GM19468 (cell line): Measurements from ENCODE around the gene CNTNAP4.

ENCODE experiments used
- ATAC-seq: cut with Tn5 transposase; IDR thresholded peaks from one replicate; pipeline ENCODE4 v1.9.1; 2021; ENCODE audit warnings: mild to moderate bottlenecking, moderate library complexity, moderate number of reproducible peaks; ENCODE audit not compliant: unreplicated experiment; ENCODE audit errors: extremely low read depth

Gene CNTNAP4

GRCh38 chr16:76483307-76483909 lies 206.2 kb downstream of the CNTNAP4 start:
- ATAC-seq: no peak

DNA sequence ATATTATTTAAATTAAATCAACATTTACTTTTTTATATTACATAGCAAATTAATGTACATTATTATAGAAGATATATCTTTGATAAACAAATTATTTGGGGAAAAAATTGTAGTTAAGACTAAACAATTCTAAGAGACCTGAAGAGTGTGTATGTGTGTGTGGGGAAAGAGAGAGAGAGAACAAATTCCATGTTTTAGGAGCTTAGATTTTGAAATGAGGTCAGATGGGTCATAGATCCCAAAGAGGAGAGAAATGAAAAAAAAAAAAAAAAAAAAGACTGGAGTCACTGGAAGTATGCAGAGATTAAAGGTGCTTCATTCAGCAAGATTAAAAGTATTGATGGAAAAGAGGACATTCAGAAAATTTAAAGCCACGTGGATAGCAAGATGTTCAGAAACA lies 206.8 kb downstream of the CNTNAP4 start:
- no peak for ATAC-seq

DNA sequence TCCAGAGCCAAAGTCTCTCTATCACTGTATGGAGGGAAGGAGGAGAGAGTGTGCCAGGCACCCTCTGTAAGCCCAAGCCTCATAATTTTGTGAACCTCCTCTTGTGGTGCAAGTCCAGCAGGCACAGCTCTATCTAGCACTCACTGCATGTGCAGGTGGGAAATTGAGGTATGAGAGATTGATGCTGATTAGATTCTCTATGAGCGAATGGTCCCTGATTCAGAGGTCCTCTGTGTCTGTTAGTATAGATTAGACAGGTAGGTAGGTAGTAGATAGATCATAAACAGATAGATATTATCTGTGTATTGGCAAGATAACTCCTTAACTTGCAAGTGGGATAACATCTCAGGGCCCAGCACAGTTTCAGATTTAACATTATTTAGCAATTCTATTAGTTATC lies 209.5 kb downstream of the CNTNAP4 start:
- ATAC-seq: no peak

DNA sequence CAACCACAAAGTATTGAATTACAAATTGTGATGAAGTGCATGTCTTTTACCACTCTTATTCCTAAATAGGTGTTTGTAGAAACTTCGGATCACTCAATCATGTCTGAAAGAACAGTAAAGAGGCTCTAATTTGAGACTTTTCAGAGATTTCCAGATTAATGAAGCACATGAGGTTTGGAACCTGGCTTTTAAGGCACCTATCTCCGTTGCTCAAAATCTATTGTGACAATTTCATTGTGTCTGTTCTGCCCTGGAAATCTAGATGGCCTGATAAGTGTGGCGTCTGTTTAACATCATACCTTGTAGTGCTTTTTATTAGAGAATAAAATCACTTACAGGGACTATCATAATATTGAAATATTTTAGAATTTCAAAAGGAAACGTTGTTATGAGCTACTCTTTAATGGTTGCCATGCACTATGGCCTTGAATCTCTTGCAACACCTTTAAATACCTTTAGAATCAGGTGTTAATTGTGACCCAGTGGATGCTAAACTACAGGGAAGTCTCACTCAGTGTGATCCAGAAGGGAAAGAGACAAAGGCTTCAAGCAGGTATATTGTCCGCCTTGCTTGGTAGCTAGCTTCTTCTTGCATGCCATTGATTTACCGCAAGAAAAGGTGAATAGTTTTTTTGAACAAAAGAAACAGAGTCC lies 210.3 kb downstream of the CNTNAP4 start:
- no peak for ATAC-seq

DNA sequence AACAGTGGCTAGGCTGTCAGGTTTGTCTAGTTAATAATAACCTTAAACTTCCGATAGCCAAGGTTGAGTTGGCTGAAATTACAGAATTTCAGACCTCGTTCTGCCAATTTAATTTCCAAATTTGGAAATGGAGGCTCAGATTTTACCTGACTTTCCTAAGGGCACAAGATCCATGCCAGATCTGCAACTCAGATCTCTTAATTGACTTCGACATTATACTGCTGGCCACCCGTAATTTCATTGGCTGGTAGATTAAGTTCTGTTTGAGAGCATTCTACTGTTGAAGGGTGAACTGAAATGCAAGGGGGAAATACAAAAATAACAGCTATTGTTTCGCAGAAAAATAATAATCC lies 210.8 kb downstream of the CNTNAP4 start:
- no peak for ATAC-seq

DNA sequence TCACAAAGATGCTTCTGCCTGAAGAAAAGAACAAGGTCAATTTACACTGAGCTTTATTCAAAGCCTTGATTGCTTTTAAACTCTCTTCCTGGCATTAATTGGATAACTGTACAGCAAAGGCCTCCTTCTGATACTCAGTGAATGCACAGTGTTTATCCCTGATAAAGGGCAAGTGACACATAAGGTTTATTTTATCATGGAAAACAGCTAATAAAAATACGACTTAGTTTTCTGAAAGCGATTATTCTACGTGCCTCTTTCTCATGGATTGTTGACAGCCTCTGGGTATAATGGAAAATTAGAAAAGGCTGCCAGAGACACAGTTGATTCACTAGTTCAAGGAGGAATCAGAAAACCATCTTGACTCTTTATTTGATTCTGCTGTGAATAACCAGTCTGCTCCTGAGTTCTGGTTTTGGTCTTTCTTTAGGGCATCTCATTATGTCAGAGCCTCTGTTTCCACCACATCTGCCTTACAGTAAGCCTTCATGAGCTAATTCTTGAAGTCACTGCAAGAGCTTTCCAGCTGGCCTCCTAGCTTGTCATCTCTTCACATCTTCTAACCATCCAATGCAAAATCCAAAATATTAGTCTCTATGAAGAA lies 212.9 kb downstream of the CNTNAP4 start:
- ATAC-seq: no peak

GRCh38 chr16:76500006-76500405 lies 222.8 kb downstream of the CNTNAP4 start:
- ATAC-seq: no peak

DNA sequence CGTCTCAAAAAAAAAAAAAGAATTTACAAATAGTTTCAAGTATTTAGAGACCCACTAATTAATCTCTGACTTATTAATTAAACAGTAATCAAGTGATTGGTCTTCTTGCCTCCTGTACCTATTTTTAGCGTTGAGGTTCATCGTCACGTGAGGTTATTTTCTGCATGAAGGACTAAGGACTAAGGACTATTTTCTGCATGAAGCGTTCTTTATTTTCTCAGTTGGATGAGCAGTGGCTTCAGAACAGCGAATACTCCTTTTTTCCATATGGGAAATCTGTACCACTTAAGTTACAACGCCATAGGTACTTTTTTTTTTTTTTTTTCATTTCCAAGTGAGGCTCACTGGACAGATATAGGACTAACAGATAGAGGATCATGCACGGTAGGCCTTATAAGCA lies 224.9 kb downstream of the CNTNAP4 start:
- ATAC-seq: no peak

DNA sequence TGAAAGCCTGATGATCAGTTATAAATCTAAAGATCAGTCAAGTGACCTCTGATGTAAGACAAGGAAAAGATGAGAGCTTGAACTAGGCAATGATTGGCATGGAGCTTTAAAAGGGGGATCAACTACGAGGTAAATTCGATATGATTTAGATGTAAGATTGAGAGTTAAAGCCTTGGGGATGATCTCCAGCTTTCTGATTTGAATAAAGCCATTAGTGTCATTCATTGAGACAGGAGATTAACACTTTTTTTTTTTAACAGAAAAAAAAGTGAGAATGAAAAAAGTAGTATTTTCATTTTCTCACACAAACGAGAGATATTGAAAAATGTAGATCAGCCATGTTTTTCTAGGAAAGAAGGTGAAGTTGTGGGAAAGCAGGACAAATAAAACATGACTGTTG lies 225.4 kb downstream of the CNTNAP4 start:
- no peak for ATAC-seq

- ATAC-seq: no peak
Measured at GRCh38 chr16:76503091-76503490, 225.9 kb downstream of the CNTNAP4 start.

- ATAC-seq: no peak
Measured at GRCh38 chr16:76511203-76511602, 234.0 kb downstream of the CNTNAP4 start.

DNA sequence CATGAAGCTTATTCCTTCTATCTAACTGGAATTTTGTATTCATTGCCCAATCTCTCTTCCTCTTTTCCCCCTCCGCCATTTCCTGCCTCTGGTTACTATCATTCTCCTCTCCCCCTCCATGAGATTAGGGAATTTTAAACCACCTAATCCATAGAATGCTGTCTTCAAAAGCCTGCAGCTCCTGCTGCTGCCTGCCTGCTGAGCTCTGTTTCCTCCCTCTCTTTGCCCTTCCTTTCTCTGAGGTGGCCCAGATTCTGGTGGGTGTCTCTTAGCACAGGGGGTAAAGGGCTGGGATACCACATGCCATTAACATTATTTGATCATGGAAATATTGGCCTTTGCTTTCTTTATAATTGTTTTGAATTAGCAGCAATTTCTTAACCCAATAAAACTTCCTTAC lies 241.6 kb downstream of the CNTNAP4 start:
- ATAC-seq: no peak

DNA sequence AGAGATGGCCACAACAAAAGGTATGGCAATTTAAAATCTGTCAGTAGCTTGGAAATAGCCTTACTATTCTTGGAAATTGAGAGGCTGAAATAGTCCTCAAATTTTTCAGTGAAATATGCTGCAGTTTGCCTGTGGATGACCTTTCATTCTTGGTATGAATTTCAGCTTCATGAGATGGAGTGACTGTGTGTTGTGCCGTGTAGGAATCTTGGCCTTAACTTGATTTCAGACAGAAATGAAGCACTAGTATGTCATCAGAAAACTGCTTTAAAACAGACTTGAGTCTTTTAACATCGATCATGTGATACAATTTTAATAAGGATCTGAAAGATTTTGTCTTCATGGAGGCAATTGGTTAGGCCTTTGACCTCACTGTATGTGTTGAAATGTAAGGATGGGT lies 247.2 kb downstream of the CNTNAP4 start:
- ATAC-seq: no peak

- no peak for ATAC-seq
Measured at GRCh38 chr16:76524769-76525168, 247.6 kb downstream of the CNTNAP4 start.

- ATAC-seq: no peak
Measured at GRCh38 chr16:76527244-76527643, 250.0 kb downstream of the CNTNAP4 start.

DNA sequence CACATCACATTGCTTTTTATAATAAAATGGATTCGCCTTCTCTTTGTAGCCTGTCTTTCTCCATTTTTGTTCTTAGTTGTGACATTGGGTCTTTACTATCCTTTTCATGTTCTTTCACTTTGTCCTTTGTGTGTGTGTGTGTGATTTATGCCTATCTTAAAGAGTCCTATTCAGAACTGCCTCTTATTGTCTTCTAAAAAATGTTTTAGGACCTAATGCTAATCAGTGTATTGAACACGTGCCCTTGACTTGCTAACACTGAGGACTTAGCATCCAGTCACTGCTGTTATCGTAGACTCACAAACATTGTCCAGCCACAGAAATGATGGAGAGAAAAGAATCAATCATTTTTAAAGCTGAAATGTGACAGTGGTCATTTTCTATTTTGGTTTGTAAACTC lies 251.9 kb downstream of the CNTNAP4 start:
- ATAC-seq: no peak

DNA sequence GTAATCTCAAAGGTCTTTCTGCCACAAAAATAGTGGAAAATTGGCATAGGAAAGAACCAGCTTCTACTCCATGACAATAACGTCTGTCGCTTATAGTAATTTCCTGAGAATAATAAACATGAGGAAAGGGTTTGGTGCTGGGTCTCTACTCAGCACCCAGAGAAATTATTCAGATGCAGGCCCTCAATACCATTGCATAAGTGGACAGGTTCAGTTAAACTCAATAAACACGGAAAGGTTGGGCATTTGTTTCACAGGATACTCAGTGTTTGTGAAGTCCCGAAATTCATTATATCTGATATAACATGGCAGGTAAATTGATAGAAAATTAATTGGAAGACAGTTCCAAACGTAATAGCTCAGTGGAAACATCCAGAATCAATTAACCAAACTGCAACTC lies 254.0 kb downstream of the CNTNAP4 start:
- no peak for ATAC-seq

DNA sequence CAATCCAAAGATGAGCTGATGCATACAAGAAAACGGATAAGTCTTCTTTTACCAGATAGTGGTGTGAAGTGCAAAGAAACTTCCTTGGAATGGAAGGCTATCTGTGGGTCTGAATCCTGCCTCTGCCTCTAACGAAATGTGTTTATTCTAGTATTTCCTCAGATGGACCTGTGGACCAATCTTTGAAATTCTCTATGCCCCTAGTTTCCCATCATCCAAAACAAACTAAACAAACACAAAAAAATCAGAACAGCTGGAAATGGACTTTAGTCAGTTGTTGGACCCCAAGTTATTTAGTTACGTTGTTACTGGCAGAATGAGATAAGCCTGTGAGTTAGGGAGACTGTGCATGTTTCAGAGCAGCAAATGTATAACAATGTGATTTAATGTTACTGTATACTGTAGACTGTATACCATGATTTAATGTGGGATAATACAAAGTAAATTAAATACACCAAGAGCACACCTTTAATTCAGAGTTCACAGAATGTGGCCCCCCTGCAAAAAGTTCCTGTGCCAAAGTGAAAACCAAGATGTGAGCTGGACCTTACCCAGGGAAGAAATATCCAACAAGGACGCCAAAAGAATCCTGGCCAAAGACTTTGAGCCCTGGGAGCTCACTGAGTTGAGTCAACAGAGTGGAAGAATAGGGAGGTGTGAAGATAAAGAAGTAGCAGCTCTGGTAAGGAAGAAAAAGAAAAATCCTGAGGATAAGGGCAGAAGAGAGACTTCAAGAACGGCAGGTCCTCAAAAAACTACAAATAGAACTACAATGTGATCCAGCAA lies 255.2 kb downstream of the CNTNAP4 start:
- no peak for ATAC-seq

- no peak for ATAC-seq
Measured at GRCh38 chr16:76539609-76540008, 262.4 kb downstream of the CNTNAP4 start.

GRCh38 chr16:76541070-76541469 lies 263.9 kb downstream of the CNTNAP4 start:
- no peak for ATAC-seq

DNA sequence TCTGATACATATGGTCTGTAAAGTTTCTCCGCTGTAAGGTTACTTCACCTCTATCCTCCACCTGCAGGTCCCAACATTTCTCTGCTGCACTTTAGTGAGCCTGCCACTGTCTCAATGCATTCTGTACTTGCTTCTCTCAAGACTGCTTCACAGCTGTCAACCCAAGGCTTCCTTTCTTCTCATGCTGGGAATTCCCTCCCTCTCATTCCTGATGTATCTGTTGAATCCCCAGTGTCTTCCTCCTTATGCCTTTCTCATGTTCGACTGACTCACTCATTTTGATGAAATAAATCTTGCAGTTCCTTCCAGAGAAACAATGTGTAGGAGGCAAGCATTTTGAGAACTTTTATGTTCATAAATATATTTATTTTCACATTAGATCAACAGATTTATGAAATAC lies 288.3 kb downstream of the CNTNAP4 start:
- no peak for ATAC-seq
